ENCODE measurements around the gene C19orf81.

Gene C19orf81

DNA sequence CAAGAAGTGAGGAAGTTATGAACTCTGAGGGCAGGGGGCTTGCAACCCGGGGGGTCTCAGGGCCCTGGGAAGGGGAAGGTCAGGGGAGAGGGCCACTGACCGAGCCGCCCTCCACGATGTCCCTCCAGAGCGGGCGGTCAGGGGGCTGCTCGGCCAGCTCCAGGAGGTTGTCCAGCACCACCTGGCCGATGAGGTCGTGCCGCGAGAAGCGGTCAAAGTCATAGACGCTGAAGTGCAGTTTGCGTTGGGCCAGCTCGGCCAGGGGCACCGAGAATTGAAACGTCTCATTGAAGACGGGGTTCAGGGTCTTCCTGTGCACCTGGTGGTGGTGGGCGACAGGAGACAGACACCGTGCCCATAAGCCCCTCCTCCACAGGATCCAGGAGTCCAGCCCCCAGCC is 20.1 kb upstream of the C19orf81 start:
- DNase-seq: no peak

DNA sequence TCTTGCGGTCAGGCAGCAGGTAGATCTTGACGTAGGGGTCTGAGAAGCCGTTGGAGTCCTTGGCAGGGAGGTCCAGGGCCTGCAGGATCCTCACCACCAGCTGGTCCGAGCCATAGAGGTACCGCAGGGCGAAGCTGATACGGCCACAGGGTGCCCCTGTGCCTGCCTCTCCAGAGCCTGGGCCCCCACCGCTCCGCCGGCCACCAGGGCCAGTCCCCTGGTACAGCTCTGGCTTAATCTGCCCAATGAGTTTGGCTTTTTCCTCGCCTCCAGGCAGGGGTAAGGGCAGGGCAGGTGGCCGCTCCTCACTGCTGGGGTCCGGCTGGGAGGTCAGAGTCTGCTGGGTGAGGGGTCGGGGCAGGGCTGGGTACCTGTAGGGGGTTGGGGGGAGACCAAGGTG is 19.4 kb upstream of the C19orf81 start:
- DNase-seq: no peak

DNA sequence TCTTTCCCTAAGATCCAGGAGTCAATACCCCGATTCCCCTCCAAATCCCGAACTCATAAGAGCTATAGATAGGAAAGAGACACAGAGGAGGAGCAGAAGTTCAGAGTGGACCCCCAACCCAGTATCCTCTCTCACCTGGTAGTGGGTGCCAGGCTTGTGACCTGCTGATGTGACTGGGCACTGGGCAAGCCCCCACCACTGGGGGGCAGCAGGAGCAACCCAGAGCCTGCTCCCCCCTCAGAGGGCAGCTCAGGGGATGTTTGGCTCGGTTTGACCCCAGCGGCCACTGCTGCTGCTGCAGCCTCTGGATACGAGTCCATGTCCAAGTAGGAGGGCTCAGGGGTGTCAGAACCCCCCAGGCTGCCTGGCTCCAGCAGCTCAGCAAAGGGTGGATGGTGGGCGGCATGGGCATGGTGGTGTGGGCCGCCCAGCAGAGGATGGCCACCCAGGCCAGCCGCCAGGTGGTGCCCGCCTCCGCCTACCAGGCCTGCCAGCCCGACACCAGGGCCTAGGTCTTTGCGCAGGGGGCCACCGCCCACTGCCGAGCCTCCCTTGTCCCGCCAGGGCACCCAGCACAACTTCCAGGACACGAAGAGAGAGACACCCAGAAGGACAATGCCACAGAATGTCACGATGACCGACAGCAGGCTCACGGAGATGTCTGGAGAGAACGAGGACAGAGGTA is 17.0 kb upstream of the C19orf81 start:
- DNase-seq: no peak

DNA sequence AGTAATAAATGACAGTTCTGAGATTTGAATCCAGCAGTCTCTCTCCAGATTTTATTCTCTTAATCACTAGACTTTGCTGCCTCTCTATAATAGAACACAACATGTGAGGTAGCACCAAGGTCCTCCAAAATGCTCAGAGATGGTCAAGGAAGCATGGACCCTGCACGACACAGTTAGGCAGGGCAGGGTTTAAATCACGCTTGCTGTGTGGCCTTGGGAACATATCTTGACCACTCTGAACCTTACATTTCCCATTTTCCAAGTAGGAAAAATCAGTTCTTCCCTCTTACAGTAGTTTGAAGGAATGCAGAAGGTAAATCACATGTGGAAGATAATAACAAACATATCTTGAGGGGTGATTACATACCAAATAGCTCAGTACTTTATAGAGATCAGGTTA is 15.9 kb upstream of the C19orf81 start:
- DNase-seq: no peak

DNA sequence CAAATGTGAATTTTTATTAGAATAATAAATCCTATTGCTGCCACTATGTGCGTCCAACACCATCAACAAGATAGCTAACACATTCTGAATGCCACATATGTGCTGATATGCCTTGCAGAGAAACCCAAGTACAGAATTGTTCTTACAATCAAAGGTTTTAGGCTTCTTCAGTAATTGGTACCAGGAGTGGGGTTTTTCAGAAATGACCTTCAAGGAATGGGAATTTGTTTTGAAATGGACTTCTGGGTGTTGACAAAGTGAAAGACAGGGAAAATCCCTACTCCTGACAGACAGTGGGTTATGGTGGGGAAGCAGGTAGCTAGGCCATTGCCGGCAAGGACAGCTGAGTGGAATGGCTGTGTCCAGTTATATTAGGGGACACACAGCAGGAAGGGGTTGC is 15.3 kb upstream of the C19orf81 start:
- DNase-seq: no peak

DNA sequence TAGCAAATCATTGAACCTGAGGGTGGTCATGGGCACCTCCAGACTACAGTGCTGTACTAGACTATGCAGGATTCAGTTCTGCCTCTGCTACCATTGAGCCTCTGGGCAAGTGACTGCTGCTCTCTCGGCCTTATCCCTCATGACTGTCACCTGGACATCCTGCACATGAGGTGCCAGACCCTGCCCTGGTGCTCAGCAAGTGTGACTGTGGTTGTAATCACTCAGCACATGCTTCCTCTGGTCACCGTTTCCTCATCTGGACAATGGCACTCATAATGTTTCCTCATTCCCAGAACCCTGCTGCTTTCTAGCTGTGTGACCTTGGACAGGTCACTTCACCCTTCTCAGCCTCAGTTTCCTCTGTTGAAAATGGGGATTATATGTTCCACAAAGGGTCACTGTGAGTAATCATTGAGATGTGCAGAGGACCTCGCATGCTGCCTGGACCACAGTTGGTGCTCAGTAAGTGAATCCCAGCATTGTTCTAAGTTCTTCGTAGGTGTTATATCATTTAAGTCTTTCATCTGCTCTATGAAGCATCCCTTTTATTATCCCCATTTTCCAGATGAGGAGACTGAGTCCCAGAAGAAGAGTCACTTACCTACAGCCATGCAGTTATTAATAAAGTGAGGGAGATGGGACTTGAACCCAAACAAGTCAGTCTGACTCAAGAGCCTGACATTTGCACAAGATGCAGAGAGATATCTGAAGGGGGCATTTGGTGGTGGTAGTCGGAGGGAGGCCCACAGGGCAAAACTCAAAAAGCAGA is 12.7 kb upstream of the C19orf81 start:
- no peak for DNase-seq

DNA sequence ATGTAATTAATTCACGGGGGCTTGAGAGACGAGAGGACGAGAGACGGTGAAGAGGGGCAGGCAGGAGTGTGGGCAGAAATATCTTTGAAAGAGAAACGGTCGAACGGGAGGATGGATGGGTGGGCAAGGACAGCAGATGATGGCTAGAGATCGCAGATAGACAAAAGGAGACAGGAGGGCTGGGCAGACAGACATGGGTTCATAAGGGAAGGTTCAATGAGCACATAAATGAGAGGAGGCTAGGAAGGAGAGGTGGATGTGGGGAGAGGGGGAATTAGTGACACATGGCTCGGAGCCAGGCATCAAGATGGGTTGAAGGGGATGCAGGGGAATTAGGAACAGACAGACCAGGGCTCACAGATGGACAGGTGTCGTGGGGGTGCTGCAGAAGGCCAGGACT is 10.6 kb upstream of the C19orf81 start:
- DNase-seq: no peak

DNA sequence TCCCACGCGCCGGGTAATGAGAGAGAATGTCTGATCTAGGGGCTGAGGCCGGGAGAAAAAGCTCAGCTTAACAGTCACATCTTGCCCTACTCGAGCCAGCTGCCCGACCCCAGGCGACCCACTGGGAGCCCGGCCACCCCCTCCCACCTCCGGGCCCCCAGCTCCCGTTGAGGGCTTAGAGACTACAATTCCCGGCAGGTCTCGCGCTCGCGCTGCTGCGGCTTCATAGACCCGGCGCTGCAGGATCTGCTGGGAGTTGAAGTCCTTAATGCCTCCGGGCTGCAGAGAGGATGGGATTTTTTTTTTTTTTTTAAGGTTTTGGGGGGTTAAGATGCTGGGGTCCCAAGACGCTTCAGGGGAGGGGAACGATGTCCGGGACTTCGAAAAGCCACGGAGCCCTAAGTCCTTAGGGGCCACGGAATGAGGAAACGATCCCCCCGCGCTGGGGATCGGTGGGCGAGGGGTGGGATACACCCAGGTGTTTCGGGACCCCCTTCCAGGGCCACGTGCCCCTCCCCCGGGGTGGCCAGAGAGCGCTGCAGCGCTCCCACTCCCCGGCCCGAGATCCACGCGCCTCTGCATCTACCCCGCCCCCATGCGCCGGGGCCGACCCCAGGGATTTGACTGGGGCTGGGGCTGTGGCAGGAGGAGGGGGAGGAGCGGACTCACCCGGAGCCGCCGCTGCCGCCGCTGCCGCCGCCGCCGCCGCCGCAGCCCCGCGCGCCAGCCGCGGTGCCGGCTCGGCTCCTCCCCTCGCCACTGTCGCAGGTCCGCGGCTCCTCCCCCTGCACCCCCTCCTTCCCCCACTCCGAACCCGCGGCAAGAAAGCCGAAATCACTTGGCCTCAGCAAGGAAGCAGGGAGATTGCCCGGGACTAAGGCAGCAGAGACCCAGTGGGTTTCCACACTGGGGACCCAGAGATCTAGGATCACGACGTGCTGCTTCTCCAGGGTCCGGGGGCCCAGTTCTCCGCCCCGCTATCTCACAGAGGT is 9.8 kb upstream of the C19orf81 start, which contains the start of gene SYT3:
TSS of gene SYT3 (minus strand) at position 761 of the 992 bp plus-strand sequence. CDS start 2,470 bp downstream, outside the sequence.
- peak in 56 of 58 donors; percentile 1 to 86 (median 56) for DNase-seq

DNA sequence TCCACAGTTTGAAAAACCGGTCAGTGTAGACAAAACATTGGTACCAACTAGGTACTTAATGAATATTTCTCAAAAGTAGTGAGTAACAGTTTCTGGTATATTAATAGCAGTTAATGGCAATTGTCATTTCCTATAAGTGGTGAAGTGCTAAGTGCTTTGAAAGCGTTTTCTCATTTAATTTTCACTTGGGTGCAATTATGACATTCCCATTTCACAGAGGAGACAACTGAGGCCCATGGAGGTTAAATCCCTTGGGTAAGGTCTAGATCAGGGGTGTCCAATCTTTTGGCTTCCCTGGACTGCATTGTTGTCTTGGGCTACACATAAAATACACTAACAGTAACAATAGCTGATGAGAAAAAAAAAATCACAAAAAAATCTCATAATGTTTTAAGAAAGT is 8.9 kb upstream of the C19orf81 start:
- DNase-seq: no peak

DNA sequence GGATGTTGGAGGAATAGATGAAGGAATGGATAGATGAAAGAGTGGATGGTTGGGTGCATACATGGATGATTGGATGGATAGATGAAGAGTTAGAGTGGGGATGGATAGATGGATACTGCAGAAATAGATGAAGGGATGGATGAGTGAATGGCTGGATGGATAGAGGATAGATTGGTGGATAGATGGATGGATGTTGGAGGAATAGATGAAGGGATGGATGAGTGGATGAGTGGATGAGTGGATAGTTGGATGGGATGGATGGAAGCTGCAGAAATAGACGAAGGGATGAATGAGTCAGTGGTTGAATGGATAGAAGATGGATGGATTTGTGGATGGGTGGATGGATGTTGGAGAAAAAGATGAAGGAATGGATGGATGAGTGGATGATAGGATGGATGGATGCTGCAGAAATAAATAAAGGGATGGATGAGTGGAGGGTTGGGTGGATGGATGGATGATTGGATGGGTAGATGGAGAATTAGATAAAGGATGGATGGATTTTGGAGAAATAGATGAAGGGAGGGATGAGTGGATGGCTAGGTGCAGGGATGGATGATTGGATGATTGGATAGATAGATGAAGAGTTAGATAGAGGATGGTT is 4.8 kb upstream of the C19orf81 start:
- no peak for DNase-seq

DNA sequence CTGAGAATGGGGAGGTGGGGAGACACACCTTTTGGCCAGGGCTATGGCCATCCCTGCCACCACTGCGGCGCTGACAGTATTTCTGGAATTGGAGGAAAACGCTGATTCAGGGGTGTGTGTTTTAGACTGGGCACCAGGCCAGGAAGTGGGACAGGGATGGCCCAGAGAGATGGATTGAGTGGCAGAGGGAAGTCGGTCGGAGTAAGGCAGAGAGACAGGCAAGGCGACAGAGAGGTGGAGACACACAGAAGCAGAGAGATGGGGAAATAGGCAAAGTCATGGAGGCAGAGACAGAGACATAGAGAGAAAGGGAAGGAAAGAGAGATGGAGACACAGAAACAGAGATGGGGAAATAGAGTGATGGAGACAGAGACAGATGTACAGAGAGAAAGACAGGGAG is 4.1 kb upstream of the C19orf81 start:
- DNase-seq: no peak

DNA sequence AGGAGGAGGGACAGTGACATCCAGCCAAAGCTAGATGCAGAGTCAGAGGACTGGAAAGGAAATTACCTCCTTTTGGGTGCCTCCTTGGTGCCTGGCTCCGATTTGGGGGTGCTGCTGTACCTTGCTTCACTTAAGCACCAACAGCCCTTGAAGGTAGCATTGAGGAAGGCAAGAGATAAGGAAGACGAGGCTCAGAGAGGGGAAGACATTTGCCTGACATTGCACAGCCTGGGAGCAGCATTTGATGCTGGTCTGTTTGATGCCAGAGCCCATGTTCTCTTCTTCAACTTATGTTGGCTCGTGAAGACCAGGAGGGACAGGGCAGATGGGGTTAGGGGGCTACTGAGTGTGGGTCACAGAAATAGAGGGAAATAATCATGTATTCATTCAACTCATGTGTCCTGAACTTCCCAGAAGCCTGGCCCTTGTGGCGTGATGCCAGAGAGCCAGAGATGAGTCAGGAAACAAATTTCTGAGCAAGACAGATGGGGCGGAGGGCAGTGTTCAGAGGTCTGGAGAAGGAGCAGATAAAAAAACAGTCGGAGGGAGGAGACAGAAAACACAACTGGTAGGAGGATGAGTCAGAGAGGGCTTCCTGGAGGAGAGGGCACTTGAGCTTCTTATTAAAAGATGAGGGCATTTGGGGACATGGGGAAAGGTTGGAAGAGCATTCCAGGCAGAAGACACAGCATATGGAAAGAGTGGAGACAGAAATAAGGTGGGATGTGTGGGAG is 3.0 kb upstream of the C19orf81 start:
- no peak for DNase-seq

DNA sequence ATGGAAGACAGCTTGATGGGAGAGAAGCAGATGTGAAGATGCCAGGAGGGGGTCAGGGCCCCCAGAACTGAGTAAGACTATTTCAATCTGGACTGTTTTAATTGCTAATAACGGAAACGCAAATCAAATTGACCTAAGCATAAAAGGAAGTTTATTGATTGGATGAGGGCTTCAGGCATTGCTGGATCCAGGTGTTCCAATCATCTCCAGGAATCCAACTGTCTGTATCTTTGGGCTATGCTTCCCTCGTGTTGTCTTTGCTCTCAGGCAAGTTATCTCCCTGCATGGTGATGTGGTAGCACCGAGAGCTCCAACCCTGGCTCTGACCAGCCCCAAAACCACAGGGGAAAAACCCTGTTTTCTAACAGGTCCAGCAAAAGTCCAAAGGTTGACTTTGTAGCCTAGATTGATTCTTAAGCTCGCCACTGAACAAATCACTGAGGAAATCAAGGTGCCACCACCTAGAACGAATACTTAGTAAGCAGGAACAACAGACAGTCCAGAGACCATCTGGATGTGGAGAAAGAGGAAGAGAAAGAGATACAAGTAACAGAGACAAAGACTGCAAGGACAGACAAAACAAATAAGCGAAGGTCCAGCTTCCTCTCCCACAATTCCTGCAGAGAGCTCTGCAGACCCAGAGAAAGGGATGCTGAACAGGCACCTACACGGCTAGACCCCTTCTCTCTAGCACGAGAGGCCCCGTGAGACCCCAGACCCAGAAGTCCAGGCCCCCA is 1.2 kb upstream of the C19orf81 start:
- DNase-seq: no peak

DNA sequence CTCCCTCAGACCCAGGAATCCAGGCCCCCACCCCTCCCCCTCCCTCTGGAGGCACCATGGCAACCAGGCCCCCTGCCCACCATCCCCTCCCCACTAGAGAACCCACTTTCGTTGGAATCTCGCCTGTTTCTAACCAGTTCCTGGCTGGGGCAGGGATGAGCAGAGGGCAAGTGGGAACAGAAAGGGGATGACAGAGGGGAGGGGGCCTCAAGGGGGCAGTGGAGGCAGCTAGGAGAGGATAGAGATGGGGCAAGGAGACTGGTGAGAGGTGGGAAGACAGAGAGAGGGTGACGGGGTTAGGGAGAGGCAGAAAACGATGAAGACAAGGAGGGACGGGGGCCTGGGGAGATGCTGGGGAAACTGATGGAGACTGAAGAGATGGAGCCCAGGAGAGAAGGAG is 586 bp upstream of the C19orf81 start:
- no peak for DNase-seq

DNA sequence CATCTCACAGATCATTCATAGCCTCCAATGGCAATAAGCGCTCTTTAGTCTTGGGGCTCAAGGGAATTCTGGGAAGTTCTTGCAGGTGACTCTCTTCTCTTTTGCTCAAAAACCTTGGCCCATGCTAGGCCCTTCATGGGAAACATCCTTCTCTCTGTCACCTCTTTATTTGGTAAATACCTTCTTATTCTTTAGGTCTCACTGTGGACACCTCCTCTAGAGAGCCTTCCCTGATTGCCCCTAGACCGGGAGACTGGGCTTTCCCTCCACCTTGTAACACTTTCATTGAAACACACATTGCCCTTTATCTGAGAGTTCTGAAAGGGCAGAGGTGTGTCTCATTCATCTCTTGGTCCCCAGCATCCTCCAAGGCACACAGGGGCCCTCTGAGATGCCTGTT is 1.9 kb downstream of the C19orf81 start:
- no peak for DNase-seq

DNA sequence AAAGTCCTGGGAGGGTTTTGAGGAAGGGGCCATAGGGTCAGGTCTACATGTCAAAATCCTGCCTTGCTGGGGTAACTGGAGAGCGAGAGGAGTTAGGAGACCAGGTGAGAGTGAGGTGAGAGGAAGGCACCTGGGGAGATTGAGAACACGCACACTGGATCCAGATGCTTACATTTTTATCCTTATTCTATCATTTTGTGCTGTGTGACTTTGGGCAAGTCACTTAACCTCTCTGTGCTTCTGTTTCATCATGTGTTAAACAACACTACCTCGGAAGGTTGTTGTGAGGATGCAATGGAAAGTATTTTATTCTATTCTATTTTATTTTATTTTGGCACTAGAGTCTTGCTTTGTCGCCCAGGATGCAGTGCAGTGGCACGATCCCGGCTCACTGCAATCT is 3.5 kb downstream of the C19orf81 start:
- no peak for DNase-seq

DNA sequence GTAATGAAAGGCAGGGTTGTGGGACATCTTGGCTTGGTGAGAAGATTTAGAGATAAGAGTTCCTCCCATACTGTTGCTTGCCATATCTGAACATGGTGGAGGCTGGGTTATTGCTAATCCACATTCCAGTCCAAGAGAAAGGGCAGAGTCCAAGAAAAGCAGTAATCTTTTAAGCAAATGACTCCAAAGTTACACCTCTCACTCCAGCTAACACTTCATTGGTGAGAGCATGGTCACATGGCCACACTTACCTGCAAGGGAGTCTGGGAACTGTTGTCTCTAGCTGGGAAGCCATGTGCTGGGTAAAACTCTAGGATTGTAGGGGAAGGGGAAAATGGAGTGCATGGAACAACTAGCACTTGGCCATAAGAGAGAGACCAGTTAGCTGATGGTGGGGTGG is 5.6 kb downstream of the C19orf81 start:
- DNase-seq: no peak

DNA sequence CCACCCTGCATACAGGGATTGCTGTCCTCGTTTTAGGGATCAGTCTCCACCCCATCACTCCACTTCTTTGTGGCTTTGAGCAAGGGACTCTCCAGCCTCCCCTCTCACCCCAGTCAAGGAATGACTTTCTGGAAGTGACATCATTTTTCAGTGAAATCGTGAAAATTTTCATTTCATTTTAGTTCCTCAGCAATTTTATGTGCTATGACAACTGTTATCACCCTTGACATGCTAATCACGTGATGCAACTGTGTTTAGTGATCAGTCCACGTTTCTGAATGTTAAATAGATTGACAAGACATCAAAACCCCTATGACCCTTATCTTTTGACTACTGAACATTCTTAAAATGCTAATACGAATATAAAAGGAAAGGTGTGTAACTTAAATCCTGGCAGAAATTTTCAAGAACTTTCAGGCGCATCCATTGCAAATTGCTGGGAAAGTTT is 8.0 kb downstream of the C19orf81 start:
- DNase-seq: no peak

DNA sequence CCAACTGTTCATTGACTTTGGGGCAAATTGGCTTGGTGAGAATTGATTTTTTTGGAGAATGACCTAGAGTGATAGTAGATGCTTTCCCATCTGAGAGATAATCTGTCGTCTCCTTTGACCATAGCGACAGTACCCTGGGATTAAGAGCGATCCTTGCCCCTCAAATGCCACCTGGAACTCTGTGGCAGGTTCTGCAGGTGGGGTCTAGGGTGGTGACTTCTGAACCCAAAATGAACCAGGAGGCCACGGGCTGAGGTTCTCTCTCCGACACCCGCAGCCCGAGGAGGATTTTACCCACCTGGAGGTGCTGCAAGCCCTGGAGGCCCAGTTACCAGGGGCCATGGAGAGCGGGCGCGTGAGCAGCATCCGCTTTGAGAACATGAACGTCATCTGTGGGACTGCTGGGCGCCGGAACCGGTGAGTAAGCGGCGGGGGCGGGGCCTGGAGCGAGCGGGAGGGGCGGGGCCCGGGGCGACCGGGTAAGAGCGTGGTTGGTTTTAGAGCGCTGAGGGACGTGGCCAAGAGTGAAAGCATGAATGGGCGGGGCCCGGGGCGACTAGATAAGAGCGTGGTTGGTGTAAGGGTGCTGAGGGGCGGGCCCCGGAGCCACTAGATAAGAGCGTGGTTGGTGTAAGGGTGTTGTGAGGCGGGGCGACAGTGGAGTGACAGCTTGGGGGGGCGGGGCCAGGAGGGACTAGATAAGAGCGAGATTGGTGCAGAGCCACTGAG is 8.6 kb downstream of the C19orf81 start:
- peak; percentile 63 to 100 (median 98) for DNase-seq

Measured in anterior cingulate cortex (tissue), 58 donors.